HEK293 (cell line): ENCODE data around the gene SCN4B.
A peak's percentile ranks its signal among the peaks of the same experiment; 100 is the strongest.

Experiments used
- CTCF ChIA-PET: fragments of 350-600 bp; formaldehyde crosslinking; extraction: SDS; loops from one replicate; lab custom pipeline; 2021; ENCODE audit warnings: antibody characterized with exemption; lab: Yijun Ruan, JAX
- POLR2A ChIA-PET: fragments of 300-600 bp; formaldehyde crosslinking; extraction: SDS; loops from one replicate; lab custom pipeline; 2020; ENCODE audit warnings: antibody characterized with exemption, inconsistent platforms; lab: Yijun Ruan, JAX
- H3K27ac ChIP-seq: fragments of 200-500 bp; sonication (Bioruptor generic); 2 replicates; pipeline ENCODE4 v1.5.1; 2014; ENCODE audit warnings: low read depth, low read length, control low read depth, inconsistent platforms; ENCODE audit errors: extremely low read depth
- H3K36me3 ChIP-seq, 2 experiments: fragments of 200-500 bp in 1 of 2; sonication (Bioruptor generic) in 1 of 2; 1 replicate in 1 of 2; 2 replicates in 1 of 2; pipeline ENCODE4 v1.5.1; 2014 to 2017; ENCODE audit warnings: inconsistent platforms in 2 of 2, low read length in 2 of 2; ENCODE audit not compliant: control insufficient read depth in 2 of 2, insufficient read depth in 1 of 2
- H3K4me1 ChIP-seq: fragments of 200-500 bp; sonication (Bioruptor generic); 2 replicates; pipeline ENCODE4 v1.5.1; 2014; ENCODE audit warnings: mild to moderate bottlenecking, low read length, inconsistent platforms; ENCODE audit not compliant: control insufficient read depth, insufficient read depth
- H3K4me3 ChIP-seq: 2 replicates; pipeline ENCODE4 v1.5.1; 2011; ENCODE audit warnings: low read depth, mild to moderate bottlenecking, control low read depth, low read length, moderate library complexity
- H3K9me3 ChIP-seq: fragments of 200-500 bp; sonication (Bioruptor generic); 2 replicates; pipeline ENCODE4 v1.5.1; 2014; ENCODE audit warnings: low read depth, low read length, inconsistent platforms; ENCODE audit not compliant: control insufficient read depth, insufficient read depth
- GLI2 ChIP-seq: fragments of 450-650 bp; formaldehyde crosslinking; IDR thresholded peaks from 2 replicates; pipeline ENCODE4; 2017; ENCODE audit warnings: missing biosample characterization, missing genetic modification characterization, low read depth, borderline replicate concordance
- GLIS1 ChIP-seq: fragments of 450-650 bp; formaldehyde crosslinking; IDR thresholded peaks from 2 replicates; pipeline ENCODE4 v1.5.1; 2016; ENCODE audit warnings: missing biosample characterization, missing genetic modification characterization
- IKZF3 ChIP-seq: fragments of 450-650 bp; IDR thresholded peaks from 2 replicates; pipeline ENCODE4 v1.5.0; 2018; ENCODE audit warnings: missing biosample characterization, mild to moderate bottlenecking, missing genetic modification characterization, moderate library complexity
- SCRT1 ChIP-seq: fragments of 450-650 bp; formaldehyde crosslinking; IDR thresholded peaks from 2 replicates; pipeline ENCODE4 v1.5.1; 2016; ENCODE audit warnings: missing biosample characterization, missing genetic modification characterization, borderline replicate concordance
- SCRT2 ChIP-seq: fragments of 450-650 bp; formaldehyde crosslinking; IDR thresholded peaks from 2 replicates; pipeline ENCODE4 v1.5.1; 2016; ENCODE audit warnings: missing biosample characterization, missing genetic modification characterization
- SP3 ChIP-seq: fragments of 450-650 bp; formaldehyde crosslinking; IDR thresholded peaks from 2 replicates; pipeline ENCODE4 v1.5.1; 2016; ENCODE audit warnings: missing biosample characterization, missing genetic modification characterization
- ZBTB21 ChIP-seq: fragments of 450-650 bp; formaldehyde crosslinking; IDR thresholded peaks from 2 replicates; pipeline ENCODE4 v1.5.1; 2017; ENCODE audit warnings: missing biosample characterization, missing genetic modification characterization
- ZBTB7A ChIP-seq: fragments of 450-650 bp; formaldehyde crosslinking; IDR thresholded peaks from 2 replicates; pipeline ENCODE4 v1.5.1; 2016; ENCODE audit warnings: low read depth, missing biosample characterization, missing genetic modification characterization
- ZNF121 ChIP-seq: fragments of 450-650 bp; formaldehyde crosslinking; IDR thresholded peaks from 2 replicates; pipeline ENCODE4 v1.5.1; 2016; ENCODE audit warnings: missing biosample characterization, missing genetic modification characterization
- ZNF302 ChIP-seq: fragments of 450-650 bp; formaldehyde crosslinking; IDR thresholded peaks from 2 replicates; pipeline ENCODE4 v1.5.1; 2016; ENCODE audit warnings: missing biosample characterization, missing genetic modification characterization, low read depth
- ZNF350 ChIP-seq: fragments of 450-650 bp; formaldehyde crosslinking; IDR thresholded peaks from 2 replicates; pipeline ENCODE4 v1.5.0; 2017; ENCODE audit warnings: missing biosample characterization, mild to moderate bottlenecking, missing genetic modification characterization
- ZNF354C ChIP-seq: fragments of 450-650 bp; formaldehyde crosslinking; IDR thresholded peaks from 2 replicates; pipeline ENCODE4 v1.5.1; 2016; ENCODE audit warnings: missing biosample characterization, missing genetic modification characterization, low read depth, borderline replicate concordance
- ZNF433 ChIP-seq: fragments of 450-650 bp; formaldehyde crosslinking; IDR thresholded peaks from 2 replicates; pipeline ENCODE4 v1.5.1; 2016; ENCODE audit warnings: missing biosample characterization, missing genetic modification characterization, low read depth
- ZNF510 ChIP-seq: fragments of 450-650 bp; formaldehyde crosslinking; IDR thresholded peaks from 2 replicates; pipeline ENCODE4 v1.5.1; 2018; ENCODE audit warnings: mild to moderate bottlenecking, missing genetic modification characterization, missing biosample characterization; ENCODE audit not compliant: insufficient replicate concordance
- ZNF529 ChIP-seq: fragments of 450-650 bp; formaldehyde crosslinking; IDR thresholded peaks from 2 replicates; pipeline ENCODE4 v1.5.1; 2017; ENCODE audit warnings: missing genetic modification characterization, missing biosample characterization; ENCODE audit not compliant: insufficient replicate concordance
- ZNF561 ChIP-seq: fragments of 450-650 bp; IDR thresholded peaks from 2 replicates; pipeline ENCODE4 v1.5.1; 2018; ENCODE audit warnings: missing biosample characterization, missing genetic modification characterization, borderline replicate concordance
- ZNF621 ChIP-seq: fragments of 450-650 bp; formaldehyde crosslinking; IDR thresholded peaks from 2 replicates; pipeline ENCODE4 v1.5.1; 2017; ENCODE audit warnings: missing biosample characterization, missing genetic modification characterization
- ZNF626 ChIP-seq: fragments of 450-650 bp; sonication (Bioruptor Pico); formaldehyde crosslinking; IDR thresholded peaks from 2 replicates; pipeline ENCODE4 v1.5.1; 2018; ENCODE audit warnings: missing biosample characterization, missing genetic modification characterization, inconsistent platforms
- ZNF76 ChIP-seq: fragments of 450-650 bp; formaldehyde crosslinking; IDR thresholded peaks from 2 replicates; pipeline ENCODE4; 2016; ENCODE audit warnings: low read depth, missing biosample characterization, missing genetic modification characterization, borderline replicate concordance
- ZSCAN23 ChIP-seq: fragments of 450-650 bp; formaldehyde crosslinking; IDR thresholded peaks from 2 replicates; pipeline ENCODE4 v1.5.1; 2016; ENCODE audit warnings: missing biosample characterization, missing genetic modification characterization
- TF ChIP-seq, protein P1 (sequence below): fragments of 450-650 bp; formaldehyde crosslinking; IDR thresholded peaks from 2 replicates; pipeline ENCODE4 v1.5.1; 2016; ENCODE audit warnings: missing biosample characterization, missing genetic modification characterization
- TF ChIP-seq, protein P2 (sequence below): fragments of 450-650 bp; formaldehyde crosslinking; IDR thresholded peaks from 2 replicates; pipeline ENCODE4 v1.5.1; 2016; ENCODE audit warnings: missing biosample characterization, missing genetic modification characterization, borderline replicate concordance
- TF ChIP-seq, protein P3 (sequence below): fragments of 450-650 bp; formaldehyde crosslinking; IDR thresholded peaks from 2 replicates; pipeline ENCODE4 v1.5.1; 2016; ENCODE audit warnings: missing biosample characterization, missing genetic modification characterization

SCN4B gene

DNA sequence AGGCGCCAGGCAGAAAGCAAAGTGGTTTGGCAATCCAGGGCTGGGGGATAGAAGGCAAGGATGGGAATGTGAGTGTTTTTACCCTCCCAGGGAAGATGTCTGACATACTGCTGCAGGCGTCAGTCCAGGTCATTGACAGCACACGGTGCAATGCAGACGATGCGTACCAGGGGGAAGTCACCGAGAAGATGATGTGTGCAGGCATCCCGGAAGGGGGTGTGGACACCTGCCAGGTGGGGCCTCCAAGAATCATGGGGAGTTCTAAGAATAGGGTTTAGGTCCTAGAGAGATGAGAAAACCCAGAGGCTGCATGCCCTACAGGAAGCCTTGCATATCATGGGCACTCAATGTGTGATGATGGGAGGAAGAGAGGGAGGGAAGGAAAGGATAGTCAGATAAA is 37.6 kb downstream of the SCN4B start (continued):
- TF ChIP-seq ZNF626 (no peak), ZBTB7A (tag by site-specific recombination) (no peak), ZNF561 (tag by site-specific recombination) (no peak), GLIS1 (tag by site-specific recombination) (no peak), ZSCAN23 (tag by site-specific recombination) (no peak), GLI2 (tag by site-specific recombination) (no peak), ZNF121 (tag by site-specific recombination) (no peak), ZNF302 (tag by site-specific recombination) (no peak), IKZF3 (tag by site-specific recombination) (no peak)
- TF ChIP-seq, protein P1, sequence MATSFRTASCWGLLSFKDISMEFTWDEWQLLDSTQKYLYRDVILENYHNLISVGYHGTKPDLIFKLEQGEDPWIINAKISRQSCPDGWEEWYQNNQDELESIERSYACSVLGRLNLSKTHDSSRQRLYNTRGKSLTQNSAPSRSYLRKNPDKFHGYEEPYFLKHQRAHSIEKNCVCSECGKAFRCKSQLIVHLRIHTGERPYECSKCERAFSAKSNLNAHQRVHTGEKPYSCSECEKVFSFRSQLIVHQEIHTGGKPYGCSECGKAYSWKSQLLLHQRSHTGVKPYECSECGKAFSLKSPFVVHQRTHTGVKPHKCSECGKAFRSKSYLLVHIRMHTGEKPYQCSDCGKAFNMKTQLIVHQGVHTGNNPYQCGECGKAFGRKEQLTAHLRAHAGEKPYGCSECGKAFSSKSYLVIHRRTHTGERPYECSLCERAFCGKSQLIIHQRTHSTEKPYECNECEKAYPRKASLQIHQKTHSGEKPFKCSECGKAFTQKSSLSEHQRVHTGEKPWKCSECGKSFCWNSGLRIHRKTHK = no peak

DNA sequence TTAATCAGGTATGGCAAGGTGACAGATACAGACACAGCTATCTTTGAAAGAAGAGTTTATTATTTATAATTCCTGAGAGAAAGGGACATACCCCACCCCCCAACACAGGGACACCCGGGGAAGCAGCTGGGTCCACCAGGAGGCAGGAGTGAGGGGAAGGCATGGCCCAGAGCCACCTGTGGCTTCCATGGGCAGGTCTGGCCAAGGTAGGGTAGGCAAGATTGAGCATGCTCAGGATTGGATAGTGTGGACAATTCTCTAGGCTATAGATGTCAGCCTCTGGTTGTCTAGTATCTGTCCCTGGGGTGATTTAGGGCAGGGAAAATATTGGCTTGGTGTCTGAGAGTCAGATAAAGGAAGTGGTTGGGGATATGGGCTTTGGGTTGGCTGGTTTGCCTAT is 38.4 kb downstream of the SCN4B start:
- POLR2A ChIA-PET = interaction anchor here (1.1 kb wide), 1 partner anchor 9 kb away, joined by 4 read pairs; no protein-coding TSS in a partner anchor
- H3K4me1 ChIP-seq = no peaks in the 10 kb centered on the region
- H3K36me3 ChIP-seq = no peaks in the 10 kb centered on the region
- H3K4me3 ChIP-seq = no peak overlapping the region
- CTCF ChIA-PET = interaction anchor here (0.6 to 1.3 kb wide), 3 partner anchors 15 to 307 kb away, joined by 3 read pairs; no protein-coding TSS in a partner anchor
- H3K9me3 ChIP-seq = no peaks in the 10 kb centered on the region
- TF ChIP-seq SCRT1 (tag by site-specific recombination) (peak; percentile 38; the same call in 1 of the 2 replicates), ZNF76 (no peak), SCRT2 (tag by site-specific recombination) (peak; percentile 55; the same call in 1 of the 2 replicates)
- TF ChIP-seq, all 188 proteins: peak for 2
- no peak overlapping the region for H3K27ac ChIP-seq

DNA sequence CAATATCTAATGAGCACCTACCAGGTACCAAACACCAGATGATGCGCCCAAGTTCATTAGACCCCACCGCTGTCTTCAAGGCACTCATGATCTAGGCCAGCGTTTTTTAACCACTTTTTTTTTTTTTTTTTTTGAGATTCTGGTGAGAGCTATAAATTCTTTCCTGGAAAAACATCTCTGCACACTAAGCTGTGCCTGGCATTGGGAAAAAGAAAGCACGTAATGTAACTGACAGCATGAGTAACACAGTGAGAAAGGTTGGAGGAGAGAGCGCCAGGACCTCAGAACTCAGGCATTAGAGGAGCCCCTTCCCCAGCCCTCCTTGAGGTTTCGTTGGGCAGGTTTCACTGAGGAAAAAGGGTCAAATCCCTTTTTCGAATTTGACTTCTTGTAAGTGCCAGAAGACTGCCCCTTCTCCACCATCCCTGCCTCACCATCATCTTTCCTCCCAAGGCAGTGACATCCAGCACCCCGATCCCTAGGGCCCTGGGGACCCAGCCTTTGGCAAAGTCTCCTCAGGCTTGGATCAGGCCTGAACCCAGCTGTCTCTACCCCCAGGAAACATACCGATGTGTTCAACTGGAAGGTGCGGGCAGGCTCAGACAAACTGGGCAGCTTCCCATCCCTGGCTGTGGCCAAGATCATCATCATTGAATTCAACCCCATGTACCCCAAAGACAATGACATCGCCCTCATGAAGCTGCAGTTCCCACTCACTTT is 39.8 kb downstream of the SCN4B start:
- H3K4me1 ChIP-seq = no peaks in the 10 kb centered on the region
- no peak overlapping the region for H3K27ac ChIP-seq
- H3K36me3 ChIP-seq = no peaks in the 10 kb centered on the region
- H3K4me3 ChIP-seq = no peak overlapping the region
- ChIA-PET CTCF (no interaction called here), POLR2A (interaction anchor here (0.7 to 1.1 kb wide), 2 partner anchors 8 to 11 kb away, joined by 3 to 4 read pairs; no protein-coding TSS in a partner anchor)
- no peaks in the 10 kb centered on the region for H3K9me3 ChIP-seq
- TF ChIP-seq ZNF354C (tag by site-specific recombination) = no peak
- TF ChIP-seq ZNF529 (tag by site-specific recombination) = no peak
- no peak for TF ChIP-seq ZBTB21
- TF ChIP-seq, protein P2, sequence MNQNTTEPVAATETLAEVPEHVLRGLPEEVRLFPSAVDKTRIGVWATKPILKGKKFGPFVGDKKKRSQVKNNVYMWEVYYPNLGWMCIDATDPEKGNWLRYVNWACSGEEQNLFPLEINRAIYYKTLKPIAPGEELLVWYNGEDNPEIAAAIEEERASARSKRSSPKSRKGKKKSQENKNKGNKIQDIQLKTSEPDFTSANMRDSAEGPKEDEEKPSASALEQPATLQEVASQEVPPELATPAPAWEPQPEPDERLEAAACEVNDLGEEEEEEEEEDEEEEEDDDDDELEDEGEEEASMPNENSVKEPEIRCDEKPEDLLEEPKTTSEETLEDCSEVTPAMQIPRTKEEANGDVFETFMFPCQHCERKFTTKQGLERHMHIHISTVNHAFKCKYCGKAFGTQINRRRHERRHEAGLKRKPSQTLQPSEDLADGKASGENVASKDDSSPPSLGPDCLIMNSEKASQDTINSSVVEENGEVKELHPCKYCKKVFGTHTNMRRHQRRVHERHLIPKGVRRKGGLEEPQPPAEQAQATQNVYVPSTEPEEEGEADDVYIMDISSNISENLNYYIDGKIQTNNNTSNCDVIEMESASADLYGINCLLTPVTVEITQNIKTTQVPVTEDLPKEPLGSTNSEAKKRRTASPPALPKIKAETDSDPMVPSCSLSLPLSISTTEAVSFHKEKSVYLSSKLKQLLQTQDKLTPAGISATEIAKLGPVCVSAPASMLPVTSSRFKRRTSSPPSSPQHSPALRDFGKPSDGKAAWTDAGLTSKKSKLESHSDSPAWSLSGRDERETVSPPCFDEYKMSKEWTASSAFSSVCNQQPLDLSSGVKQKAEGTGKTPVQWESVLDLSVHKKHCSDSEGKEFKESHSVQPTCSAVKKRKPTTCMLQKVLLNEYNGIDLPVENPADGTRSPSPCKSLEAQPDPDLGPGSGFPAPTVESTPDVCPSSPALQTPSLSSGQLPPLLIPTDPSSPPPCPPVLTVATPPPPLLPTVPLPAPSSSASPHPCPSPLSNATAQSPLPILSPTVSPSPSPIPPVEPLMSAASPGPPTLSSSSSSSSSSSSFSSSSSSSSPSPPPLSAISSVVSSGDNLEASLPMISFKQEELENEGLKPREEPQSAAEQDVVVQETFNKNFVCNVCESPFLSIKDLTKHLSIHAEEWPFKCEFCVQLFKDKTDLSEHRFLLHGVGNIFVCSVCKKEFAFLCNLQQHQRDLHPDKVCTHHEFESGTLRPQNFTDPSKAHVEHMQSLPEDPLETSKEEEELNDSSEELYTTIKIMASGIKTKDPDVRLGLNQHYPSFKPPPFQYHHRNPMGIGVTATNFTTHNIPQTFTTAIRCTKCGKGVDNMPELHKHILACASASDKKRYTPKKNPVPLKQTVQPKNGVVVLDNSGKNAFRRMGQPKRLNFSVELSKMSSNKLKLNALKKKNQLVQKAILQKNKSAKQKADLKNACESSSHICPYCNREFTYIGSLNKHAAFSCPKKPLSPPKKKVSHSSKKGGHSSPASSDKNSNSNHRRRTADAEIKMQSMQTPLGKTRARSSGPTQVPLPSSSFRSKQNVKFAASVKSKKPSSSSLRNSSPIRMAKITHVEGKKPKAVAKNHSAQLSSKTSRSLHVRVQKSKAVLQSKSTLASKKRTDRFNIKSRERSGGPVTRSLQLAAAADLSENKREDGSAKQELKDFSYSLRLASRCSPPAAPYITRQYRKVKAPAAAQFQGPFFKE (tag by site-specific recombination) = no peak
- no peak for TF ChIP-seq SP3 (tag by site-specific recombination)
- TF ChIP-seq ZNF510 (tag by site-specific recombination) = no peak
- TF ChIP-seq ZNF621 = no peak
- TF ChIP-seq ZNF350 (tag by site-specific recombination) = no peak
- TF ChIP-seq, protein P3, sequence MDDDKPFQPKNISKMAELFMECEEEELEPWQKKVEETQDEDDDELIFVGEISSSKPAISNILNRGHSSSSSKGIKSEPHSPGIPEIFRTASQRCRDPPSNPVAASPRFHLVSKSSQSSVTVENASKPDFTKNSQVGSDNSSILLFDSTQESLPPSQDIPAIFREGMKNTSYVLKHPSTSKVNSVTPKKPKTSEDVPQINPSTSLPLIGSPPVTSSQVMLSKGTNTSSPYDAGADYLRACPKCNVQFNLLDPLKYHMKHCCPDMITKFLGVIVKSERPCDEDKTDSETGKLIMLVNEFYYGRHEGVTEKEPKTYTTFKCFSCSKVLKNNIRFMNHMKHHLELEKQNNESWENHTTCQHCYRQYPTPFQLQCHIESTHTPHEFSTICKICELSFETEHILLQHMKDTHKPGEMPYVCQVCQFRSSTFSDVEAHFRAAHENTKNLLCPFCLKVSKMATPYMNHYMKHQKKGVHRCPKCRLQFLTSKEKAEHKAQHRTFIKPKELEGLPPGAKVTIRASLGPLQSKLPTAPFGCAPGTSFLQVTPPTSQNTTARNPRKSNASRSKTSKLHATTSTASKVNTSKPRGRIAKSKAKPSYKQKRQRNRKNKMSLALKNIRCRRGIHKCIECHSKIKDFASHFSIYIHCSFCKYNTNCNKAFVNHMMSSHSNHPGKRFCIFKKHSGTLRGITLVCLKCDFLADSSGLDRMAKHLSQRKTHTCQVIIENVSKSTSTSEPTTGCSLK (tag by site-specific recombination) = no peak
- TF ChIP-seq ZNF433 (tag by site-specific recombination) = no peak
